Left ventricle myocardium superior (tissue), 1 donor: ENCODE results near the gene GNG7. TPM values are rescaled to one million over a fixed set of nuclear protein-coding genes. Genes with fewer than 3 reads are reported as not detected.
"Not testable (repeated sequence)": the region's sequence is repeated elsewhere in the genome, so short reads cannot be mapped to it uniquely, and the experiment has no call there.

Experiments used
- ATAC-seq: fragments of 200-7000 bp; cut with Tn5 transposase; one replicate; pipeline ENCODE4 v1.9.1; 2020; ENCODE audit warnings: mild to moderate bottlenecking, moderate library complexity
- DNase-seq: peaks from one replicate; pipeline ENCODE4 v3.0.0-alpha.2; 2020
- intact Hi-C: fragments of 100-400 bp; cut with micrococcal nuclease; formaldehyde crosslinking; loops from one replicate; pipeline ENCODE4 v1.11.0; 2022
- total RNA-seq: library from RNA; stranded (reverse); fragmentation: NEBNext Ultra II Directional; extraction: Animal tissue kit (Norgen Biotek cat#: 25700); gene quantifications from one replicate; pipeline ENCODE4 v1.2.1, GENCODE V29; 2021
- donor health status: DM: no; HTN: yes; CAD: no; lungs with severe emphysema.

GNG7 gene
- total RNA-seq, 1 donor from 2014 or later = 39.3 TPM

DNA sequence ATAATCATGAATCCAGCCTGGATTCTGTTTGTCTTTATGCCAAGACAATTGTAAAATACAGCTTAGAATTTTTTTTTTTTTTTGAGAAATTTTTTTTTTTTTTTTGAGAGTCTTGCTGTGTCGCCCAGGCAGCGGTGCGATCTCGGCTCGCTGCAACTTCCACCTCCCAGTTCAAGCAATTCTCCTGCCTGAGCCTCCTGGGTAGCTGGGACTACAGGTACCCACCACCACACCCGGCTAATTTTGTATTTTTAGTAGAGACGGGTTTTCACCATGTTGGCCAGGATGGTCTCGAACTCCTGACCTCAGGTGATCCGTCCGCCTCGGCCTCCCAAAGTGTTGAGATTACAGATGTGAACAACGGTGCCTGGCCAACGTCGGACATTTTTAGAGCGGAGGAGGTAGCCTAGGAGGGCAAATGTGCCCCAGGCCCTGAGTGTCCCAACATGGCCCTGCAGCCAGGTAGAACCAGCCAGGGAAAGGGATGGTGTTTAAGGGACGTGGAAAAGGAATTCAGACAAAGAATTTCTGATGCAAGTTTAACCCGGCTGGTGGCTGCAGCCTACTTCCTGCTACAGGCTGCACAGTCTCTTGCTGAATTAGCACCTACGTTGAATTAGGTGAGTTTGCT, 89.8 kb downstream of the GNG7 start:
- DNase-seq = no peak
- ATAC-seq = no peak
- intact Hi-C loops = loop anchor here (10.0 kb wide), 1 partner anchor 138 kb away; the partner anchor contains the start of gene GADD45B

- no peak for DNase-seq
- intact Hi-C loops = loop anchor here (10.0 kb wide), 1 partner anchor 137 kb away; the partner anchor contains the start of gene GADD45B
- no peak for ATAC-seq
Measured at GRCh38 chr19:2611483-2612464, 90.7 kb downstream of the GNG7 start.

- intact Hi-C loops = loop anchor here (10.0 kb wide), 1 partner anchor 136 kb away; the partner anchor contains the start of gene GADD45B
- DNase-seq (peak; percentile 96), ATAC-seq (peak; percentile 90)
Measured at GRCh38 chr19:2610637-2611482, 91.6 kb downstream of the GNG7 start.

- ATAC-seq = no peak
- DNase-seq = no peak
Measured at GRCh38 chr19:2609389-2610116, 92.9 kb downstream of the GNG7 start.

DNA sequence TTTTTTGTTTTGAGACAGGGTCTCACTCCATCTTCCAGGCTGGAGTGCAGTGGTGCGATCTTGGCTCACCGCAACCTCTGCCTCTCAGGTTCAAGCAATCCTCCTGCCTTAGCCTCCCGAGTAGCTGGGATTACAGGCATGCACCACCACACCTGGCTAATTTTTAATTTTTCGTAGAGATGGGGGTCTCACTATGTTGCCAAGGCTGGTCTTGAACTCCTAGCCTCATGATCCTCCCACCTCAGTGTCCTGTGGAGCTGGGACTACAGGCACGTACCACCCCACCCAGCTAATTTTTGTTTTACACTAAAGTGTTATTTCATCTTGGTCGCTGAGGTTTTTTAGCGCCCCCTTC, 93.5 kb downstream of the GNG7 start:
- ATAC-seq, intact Hi-C loops, DNase-seq: not testable (repeated sequence)

More at GRCh38 chr19:2609389-2610116, 92.9 kb downstream of the GNG7 start:
- intact Hi-C loops = loop anchor here (10.0 kb wide), 1 partner anchor 135 kb away; the partner anchor contains the start of gene GADD45B

GRCh38 chr19:2608602-2608922, 93.9 kb downstream of the GNG7 start:
- no peak for ATAC-seq
- DNase-seq = no peak
- intact Hi-C loops = no loop called here

- no peak for DNase-seq
Measured at GRCh38 chr19:2607712-2608601, 94.5 kb downstream of the GNG7 start.

DNA sequence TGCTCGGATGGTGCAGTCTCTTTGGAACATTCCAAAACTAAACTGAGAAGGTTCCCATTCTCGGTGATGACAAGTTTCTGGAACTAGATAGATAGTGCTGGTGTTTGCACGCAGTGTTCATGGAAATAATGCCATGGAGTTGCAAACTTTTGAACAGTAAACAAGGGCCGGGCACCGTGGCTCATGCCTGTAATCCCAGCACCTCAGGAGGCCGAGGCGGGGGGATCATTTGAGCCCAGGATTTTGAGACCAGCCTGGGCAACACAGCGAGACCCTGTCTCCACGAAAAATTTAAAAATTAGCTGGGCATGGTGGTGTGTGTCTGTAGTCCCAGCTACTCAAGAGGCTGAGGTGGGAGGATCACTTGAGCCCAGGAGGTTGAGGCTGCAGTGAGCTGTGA, 95.7 kb downstream of the GNG7 start:
- intact Hi-C loops = not testable (repeated sequence)
- DNase-seq (peak; percentile 68), ATAC-seq (peak; percentile 7)

More at GRCh38 chr19:2607712-2608601, 94.5 kb downstream of the GNG7 start:
- no peak for ATAC-seq
- intact Hi-C loops = no loop called here

GRCh38 chr19:2605889-2606288, 96.6 kb downstream of the GNG7 start:
- intact Hi-C loops, DNase-seq, ATAC-seq: not testable (repeated sequence)

- ATAC-seq (no peak), DNase-seq (no peak)
- intact Hi-C loops = no loop called here
Measured at GRCh38 chr19:2604747-2605329, 97.7 kb downstream of the GNG7 start.

DNA sequence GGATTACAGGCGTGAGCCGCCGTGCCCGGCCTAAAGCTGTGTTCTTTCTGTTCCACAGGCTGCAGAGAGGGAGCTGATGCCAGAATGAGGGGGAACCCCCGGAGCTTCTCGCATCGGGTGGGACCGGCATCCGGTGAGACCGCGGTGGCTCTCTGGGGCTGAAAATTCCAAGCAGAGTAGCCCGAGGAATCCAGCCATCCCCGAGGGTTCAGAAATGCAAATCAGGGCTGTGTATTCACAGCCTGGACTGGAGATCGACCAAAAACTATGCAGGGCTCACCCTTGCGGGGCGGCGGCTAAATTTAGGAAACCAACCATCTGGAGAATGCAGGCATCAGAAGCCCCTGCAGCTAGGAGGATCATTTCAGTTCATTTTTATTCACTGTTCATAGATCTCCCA, 99.2 kb downstream of the GNG7 start:
- intact Hi-C loops = no loop called here
- peak; percentile 60 for ATAC-seq
- peak; percentile 77 for DNase-seq

- intact Hi-C loops = no loop called here
- ATAC-seq = peak; percentile 91
Measured at GRCh38 chr19:2602391-2603181, 99.9 kb downstream of the GNG7 start.

GRCh38 chr19:2600914-2601870, 101.3 kb downstream of the GNG7 start:
- no peak for ATAC-seq
- no peak for DNase-seq

More at GRCh38 chr19:2602391-2603181, 99.9 kb downstream of the GNG7 start:
- peak; percentile 90 for DNase-seq

GRCh38 chr19:2594319-2594718, 108.2 kb downstream of the GNG7 start:
- DNase-seq (no peak), ATAC-seq (no peak)
- intact Hi-C loops = no loop called here

More at GRCh38 chr19:2600914-2601870, 101.3 kb downstream of the GNG7 start:
- intact Hi-C loops = no loop called here

GRCh38 chr19:2592824-2593223, 109.7 kb downstream of the GNG7 start:
- no peak for DNase-seq
- no peak for ATAC-seq
- intact Hi-C loops = no loop called here
